B cell (primary cell): ENCODE measurements around the gene TMEM107. TPM values are rescaled to one million over a fixed set of nuclear protein-coding genes. Genes with fewer than 3 reads are reported as not detected.

Experiments used
- ATAC-seq: fragments of 200-7000 bp; cut with Tn5 transposase; one replicate; pipeline ENCODE4 v1.10.0; 2021; ENCODE audit warnings: low read depth, mild to moderate bottlenecking, moderate number of reproducible peaks, moderate library complexity
- CTCF ChIA-PET: fragments of 350-600 bp; sonication (Branson Sonifier 250); formaldehyde crosslinking; loops from one replicate; lab custom pipeline; 2021; ENCODE audit warnings: antibody characterized with exemption, inconsistent platforms; lab: Charles Lee
- POLR2A ChIA-PET: fragments of 350-600 bp; sonication (Branson Sonifier 250); formaldehyde crosslinking; loops from one replicate; lab custom pipeline; 2021; ENCODE audit warnings: antibody characterized with exemption; lab: Charles Lee
- DNase-seq: peaks from one replicate; pipeline ENCODE4 v3.0.0; 2013
- H2AFZ ChIP-seq: 2 replicates; pipeline ENCODE4 v1.6.1; 2012; ENCODE audit warnings: mild to moderate bottlenecking, low read depth, low read length; ENCODE audit not compliant: insufficient read depth, poor library complexity, severe bottlenecking
- H3K27ac ChIP-seq, 2 donors: 1 replicate in 1 of 2; 2 replicates in 1 of 2; pipeline ENCODE4 v1.5.1; 2012 to 2013; ENCODE audit warnings: low read length in 2 of 2, mild to moderate bottlenecking in 2 of 2, moderate library complexity in 1 of 2
- H3K27me3 ChIP-seq, 4 experiments: fragments of 200-600 bp in 1 of 4; sonication (generic) in 1 of 4; replicated peaks in 1 of 4; 1 replicate in 2 of 4; 2 replicates in 2 of 4; pipeline versions ENCODE4 v1.6.1 to v1.7.0; 2013 to 2016; ENCODE audit warnings: low read length in 3 of 4, mild to moderate bottlenecking in 2 of 4, mixed read lengths in 1 of 4, moderate library complexity in 1 of 4; ENCODE audit not compliant: insufficient read depth in 4 of 4, control insufficient read depth in 3 of 4; ENCODE audit errors: control extremely low read depth in 1 of 4
- H3K36me3 ChIP-seq, 2 experiments: replicated peaks in 1 of 2; 1 replicate in 1 of 2; 2 replicates in 1 of 2; pipeline versions ENCODE4 v1.6.1 to v1.7.1; 2013; ENCODE audit warnings: low read length in 1 of 2; ENCODE audit not compliant: insufficient read depth in 2 of 2, control insufficient read depth in 1 of 2; ENCODE audit errors: control extremely low read depth in 1 of 2, extremely low read depth in 1 of 2
- H3K4me1 ChIP-seq, 2 donors: fragments of 200-600 bp in 1 of 2; sonication (generic) in 1 of 2; 1 replicate in 1 of 2; 2 replicates in 1 of 2; pipeline versions ENCODE4 v1.5.1 to v1.6.1; 2013 to 2017; ENCODE audit warnings: low read length in 2 of 2; ENCODE audit not compliant: control insufficient read depth in 2 of 2, insufficient read depth in 2 of 2
- H3K4me2 ChIP-seq: replicated peaks from 2 replicates; pipeline ENCODE3; 2012; ENCODE audit warnings: mild to moderate bottlenecking, low read depth, low read length; ENCODE audit not compliant: poor library complexity, severe bottlenecking
- H3K4me3 ChIP-seq, 5 experiments: fragments of 200-600 bp in 1 of 5; sonication (generic) in 1 of 5; 1 replicate in 3 of 5; 2 replicates in 2 of 5; pipeline versions ENCODE4 v1.5.1 to v1.7.0; 2011 to 2016; ENCODE audit warnings: low read length in 4 of 5, mild to moderate bottlenecking in 4 of 5, low read depth in 2 of 5, control low read depth in 1 of 5, moderate library complexity in 1 of 5; ENCODE audit not compliant: insufficient read depth in 1 of 5; ENCODE audit errors: control extremely low read depth in 1 of 5, extremely low read depth in 1 of 5
- H3K79me2 ChIP-seq: fragments of 200-600 bp; sonication (generic); one replicate; pipeline ENCODE4 v1.6.0; 2016; ENCODE audit warnings: low read length; ENCODE audit not compliant: control insufficient read depth, insufficient read depth
- H3K9ac ChIP-seq: fragments of 200-600 bp; sonication (generic); 2 replicates; pipeline ENCODE4 v1.6.1; 2017; ENCODE audit warnings: mild to moderate bottlenecking, low read length, moderate library complexity
- H3K9me3 ChIP-seq, 3 donors: one replicate each; pipeline versions ENCODE4 v1.6.1 to v1.7.1; 2013; ENCODE audit warnings: low read length in 2 of 3; ENCODE audit not compliant: control insufficient read depth in 2 of 3, insufficient read depth in 1 of 3; ENCODE audit errors: control extremely low read depth in 1 of 3
- H4K20me1 ChIP-seq: 2 replicates; pipeline ENCODE4 v1.6.0; 2012; ENCODE audit warnings: mild to moderate bottlenecking, low read length; ENCODE audit not compliant: insufficient read depth, control insufficient read depth, poor library complexity, severe bottlenecking
- H3K27ac Mint-ChIP-seq: one replicate; pipeline ENCODE4 v1.8.0; 2021; ENCODE audit warnings: mixed read lengths
- H3K27me3 Mint-ChIP-seq: one replicate; pipeline ENCODE4 v1.8.0; 2021; ENCODE audit warnings: mixed read lengths
- H3K4me1 Mint-ChIP-seq: one replicate; pipeline ENCODE4 v1.8.0; 2021; ENCODE audit warnings: mixed read lengths
- H3K4me3 Mint-ChIP-seq: one replicate; pipeline ENCODE4 v1.8.0; 2021; ENCODE audit warnings: mixed read lengths
- H3K9me3 Mint-ChIP-seq: one replicate; pipeline ENCODE4 v1.8.0; 2022; ENCODE audit warnings: mixed read lengths; ENCODE audit not compliant: insufficient read depth
- EZH2 ChIP-seq: IDR thresholded peaks from 2 replicates; pipeline ENCODE4 v1.6.1; 2012; ENCODE audit warnings: borderline replicate concordance, low read depth, mild to moderate bottlenecking, moderate library complexity, low read length; ENCODE audit not compliant: insufficient read depth, poor library complexity, severe bottlenecking
- WGBS: methylation state at CpG from one replicate; pipeline ENCODE4 v1.1.5; 2013; ENCODE audit warnings: missing lambda C conversion rate; ENCODE audit not compliant: insufficient coverage; 5-methylcytosine and 5-hydroxymethylcytosine counted together
- intact Hi-C: fragments of 100-400 bp; cut with micrococcal nuclease; formaldehyde crosslinking; loops from one replicate; pipeline ENCODE4 v1.10.0; 2022
- polyA plus RNA-seq: library from polyadenylated mRNA; depleted of rRNA; stranded (reverse); fragments of >200 nt; gene quantifications from 2 replicates; pipeline ENCODE4 v1.2.3, GENCODE V29; 2012
- total RNA-seq, 2 donors: library from RNA; stranded (reverse); fragments of 120-200 nt in 1 of 2; gene quantifications; 1 replicate in 1 of 2; 2 replicates in 1 of 2; pipeline versions ENCODE4 v1.2.3 to v1.2.4, GENCODE V29; 2013 to 2022
- TF ChIP-seq, protein P1 (sequence below): fragments of 200-600 bp; IDR thresholded peaks from one replicate; pipeline ENCODE4 v1.8.0; 2022; ENCODE audit warnings: antibody characterized with exemption, mild to moderate bottlenecking

TMEM107 gene
- total and polyA plus RNA-seq, 2 donors (not counting 1 experiment from before 2014, with no cell fraction given), result 13.3 to 30.3 TPM

DNA sequence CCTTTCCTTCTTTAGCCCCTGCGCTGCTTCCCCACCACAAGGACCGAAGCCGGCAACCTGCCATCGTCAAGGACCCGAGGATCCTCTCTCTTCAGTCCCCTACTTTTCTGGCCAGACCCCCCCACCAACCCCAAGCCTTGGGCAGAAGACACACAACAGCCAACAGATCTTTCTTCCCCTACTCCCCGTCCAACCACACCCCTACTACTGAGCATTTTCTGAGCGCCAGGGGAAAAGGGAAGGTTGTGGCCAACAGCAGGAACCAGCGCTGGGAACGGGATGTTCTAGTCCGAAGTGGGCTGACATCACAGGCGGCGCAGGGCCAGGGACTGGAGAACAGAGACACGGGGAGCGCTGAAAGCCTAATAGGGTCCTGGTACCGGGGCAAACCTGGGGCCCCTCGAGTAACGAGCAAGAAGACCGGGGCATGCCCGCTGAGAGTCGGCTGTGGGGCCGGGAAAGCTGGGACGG lies 24.5 kb downstream of the TMEM107 start:
- peaks cover 54% of the 10 kb centered on the region for H4K20me1 ChIP-seq
- intact Hi-C loops, result loop anchor here (1.0 kb wide), 1 partner anchor 12 kb away; no protein-coding TSS in a partner anchor
- DNase-seq (no peak), ATAC-seq (no peak)
- Mint-ChIP-seq H3K4me1 (peaks cover 42% of the 10 kb centered on the region), H3K9me3 (no peaks in the 10 kb centered on the region), H3K27me3 (no peaks in the 10 kb centered on the region), H3K27ac (peak overlapping the region; percentile 87), H3K4me3 (peak overlapping the region; percentile 94)
- CTCF ChIA-PET, result interaction anchor here (0.6 to 2.5 kb wide), 5 partner anchors 11 to 598 kb away, joined by 4 to 19 read pairs (median 5); partner anchors contain the start of gene ALOXE3
- H3K4me2 ChIP-seq, result peak overlapping the region; percentile 98
- POLR2A ChIA-PET, result interaction anchor here (0.5 to 5.6 kb wide), 5 partner anchors 11 to 220 kb away, joined by 3 to 36 read pairs (median 9); partner anchors contain the start of genes CNTROB, CTC1, TRAPPC1 and VAMP2
- H3K4me1 ChIP-seq, result peaks cover 50 to 64% of the 10 kb centered on the region in 2 donors
- peaks cover 59% of the 10 kb centered on the region for H3K79me2 ChIP-seq
- peak overlapping the region; percentile 63 to 80 for H3K27ac ChIP-seq
- peaks cover 0 to 37% of the 10 kb centered on the region in 2 experiments for H3K36me3 ChIP-seq
- H3K27me3 ChIP-seq, result no peaks in the 10 kb centered on the region
- H3K9ac ChIP-seq, result peak overlapping the region; percentile 76
- TF ChIP-seq, protein P1, sequence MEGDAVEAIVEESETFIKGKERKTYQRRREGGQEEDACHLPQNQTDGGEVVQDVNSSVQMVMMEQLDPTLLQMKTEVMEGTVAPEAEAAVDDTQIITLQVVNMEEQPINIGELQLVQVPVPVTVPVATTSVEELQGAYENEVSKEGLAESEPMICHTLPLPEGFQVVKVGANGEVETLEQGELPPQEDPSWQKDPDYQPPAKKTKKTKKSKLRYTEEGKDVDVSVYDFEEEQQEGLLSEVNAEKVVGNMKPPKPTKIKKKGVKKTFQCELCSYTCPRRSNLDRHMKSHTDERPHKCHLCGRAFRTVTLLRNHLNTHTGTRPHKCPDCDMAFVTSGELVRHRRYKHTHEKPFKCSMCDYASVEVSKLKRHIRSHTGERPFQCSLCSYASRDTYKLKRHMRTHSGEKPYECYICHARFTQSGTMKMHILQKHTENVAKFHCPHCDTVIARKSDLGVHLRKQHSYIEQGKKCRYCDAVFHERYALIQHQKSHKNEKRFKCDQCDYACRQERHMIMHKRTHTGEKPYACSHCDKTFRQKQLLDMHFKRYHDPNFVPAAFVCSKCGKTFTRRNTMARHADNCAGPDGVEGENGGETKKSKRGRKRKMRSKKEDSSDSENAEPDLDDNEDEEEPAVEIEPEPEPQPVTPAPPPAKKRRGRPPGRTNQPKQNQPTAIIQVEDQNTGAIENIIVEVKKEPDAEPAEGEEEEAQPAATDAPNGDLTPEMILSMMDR, result no peak
- TF ChIP-seq EZH2, result no peak
- WGBS, result 1% methylated on average over 20 of the region's 22 CpGs
- peaks cover 0 to 6% (median 0%) of the 10 kb centered on the region in 3 donors for H3K9me3 ChIP-seq
- H3K4me3 ChIP-seq, result peak overlapping the region; percentile 9 to 76 (median 69)
- no peak overlapping the region for H2AFZ ChIP-seq

DNA sequence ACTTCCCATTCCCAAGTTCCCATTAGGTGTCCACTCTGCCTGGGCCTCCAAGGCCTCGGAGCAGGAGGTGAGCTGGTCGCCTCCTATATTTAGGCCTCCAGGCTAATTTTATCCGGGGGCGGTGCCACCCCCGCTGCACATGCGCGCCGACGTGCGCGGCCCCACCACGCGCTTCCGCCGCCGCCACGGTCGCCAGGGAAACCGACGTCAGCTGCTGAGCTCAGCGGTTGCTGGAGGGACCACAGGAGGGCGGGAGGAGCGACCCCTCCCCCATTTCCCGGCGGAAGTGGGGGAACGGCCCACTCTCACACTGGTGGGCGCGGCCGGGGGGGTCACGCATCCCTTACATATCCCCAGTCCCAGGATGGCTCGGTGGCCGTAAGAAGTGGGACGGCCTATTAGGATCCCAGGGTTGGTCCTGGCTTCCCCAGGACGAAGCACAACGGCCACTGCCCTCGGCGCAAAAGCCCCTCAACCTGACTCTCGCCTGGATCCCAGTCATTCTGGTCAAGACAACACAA lies 25.0 kb downstream of the TMEM107 start:
- H2AFZ ChIP-seq, result no peak overlapping the region
- ChIA-PET CTCF (interaction anchor here (0.6 to 2.5 kb wide), 7 partner anchors 11 to 597 kb away, joined by 3 to 19 read pairs (median 5); partner anchors contain the start of gene ALOXE3), POLR2A (interaction anchor here (0.8 to 5.6 kb wide), 5 partner anchors 11 to 144 kb away, joined by 3 to 36 read pairs (median 9); partner anchors contain the start of genes CTC1, SLC25A35 and VAMP2)
- peaks cover 42% of the 10 kb centered on the region for H3K4me1 Mint-ChIP-seq
- peak overlapping the region; percentile 63 to 80 for H3K27ac ChIP-seq
- H3K4me1 ChIP-seq, result peaks cover 50 to 64% of the 10 kb centered on the region in 2 donors
- TF ChIP-seq EZH2, result no peak
- TF ChIP-seq, protein P1, result no peak
- H3K9me3 Mint-ChIP-seq, result no peaks in the 10 kb centered on the region
- H3K27me3 Mint-ChIP-seq, result no peaks in the 10 kb centered on the region
- peaks cover 58% of the 10 kb centered on the region for H4K20me1 ChIP-seq
- peak overlapping the region; percentile 9 to 76 (median 69) for H3K4me3 ChIP-seq
- peaks cover 0 to 42% of the 10 kb centered on the region in 2 experiments for H3K36me3 ChIP-seq
- no peaks in the 10 kb centered on the region for H3K27me3 ChIP-seq
- intact Hi-C loops, result loop anchor here (1.0 kb wide), 1 partner anchor 12 kb away; no protein-coding TSS in a partner anchor
- ATAC-seq (peak; percentile 60), DNase-seq (peak; percentile 95)
- peak overlapping the region; percentile 87 for H3K27ac Mint-ChIP-seq
- peaks cover 63% of the 10 kb centered on the region for H3K79me2 ChIP-seq
- H3K4me3 Mint-ChIP-seq, result peak overlapping the region; percentile 94
- WGBS, result 0% methylated on average over 38 of the region's 38 CpGs
- H3K9ac ChIP-seq, result peak overlapping the region; percentile 76
- H3K9me3 ChIP-seq, result peaks cover 0 to 6% (median 0%) of the 10 kb centered on the region in 3 donors
- peak overlapping the region; percentile 98 for H3K4me2 ChIP-seq
